HG02642 (cell line): ENCODE results near the gene SATL1.
"Not testable (repeated sequence)": the region's sequence is repeated elsewhere in the genome, so short reads cannot be mapped to it uniquely, and the experiment has no call there.

ENCODE experiments used
- ATAC-seq: cut with Tn5 transposase; IDR thresholded peaks from one replicate; pipeline ENCODE4 v1.9.1; 2021; ENCODE audit warnings: mild to moderate bottlenecking; ENCODE audit not compliant: unreplicated experiment, poor library complexity

The SATL1 gene

GRCh38 chrX:85243761-85244449 is at the start of gene SATL1, which contains the start of gene ZNF711:
Gene SATL1 (minus strand): TSS chrX:85243779. CDS start chrX:85108968, 134,811 bp downstream.
Gene ZNF711 (plus strand): TSS chrX:85243991. CDS start chrX:85247573, 3,582 bp downstream.
- ATAC-seq = peak; percentile 74

GRCh38 chrX:85288992-85289723 is 45.6 kb upstream of the SATL1 start:
- no peak for ATAC-seq

GRCh38 chrX:85285286-85285685 is 41.7 kb upstream of the SATL1 start:
- not testable (repeated sequence) for ATAC-seq

GRCh38 chrX:85244450-85245211 is 1.1 kb upstream of the SATL1 start:
- peak; percentile 48 for ATAC-seq

- no peak for ATAC-seq
Measured at GRCh38 chrX:85243155-85243554, 424 bp downstream of the SATL1 start.

- ATAC-seq = no peak
Measured at GRCh38 chrX:85223359-85223758, 20.2 kb downstream of the SATL1 start.

GRCh38 chrX:85221361-85221760 is 22.2 kb downstream of the SATL1 start:
- no peak for ATAC-seq

GRCh38 chrX:85215946-85216345 is 27.6 kb downstream of the SATL1 start:
- ATAC-seq = no peak

- ATAC-seq = no peak
Measured at GRCh38 chrX:85213792-85214530, 29.6 kb downstream of the SATL1 start.

- ATAC-seq = no peak
Measured at GRCh38 chrX:85203461-85203970, 40.1 kb downstream of the SATL1 start.

GRCh38 chrX:85196319-85196718 is 47.3 kb downstream of the SATL1 start:
- ATAC-seq = no peak

- ATAC-seq = no peak
Measured at GRCh38 chrX:85159644-85160043, 83.9 kb downstream of the SATL1 start.

GRCh38 chrX:85140964-85141363 is 102.6 kb downstream of the SATL1 start:
- peak; percentile 78 for ATAC-seq

GRCh38 chrX:85139422-85139821 is 104.2 kb downstream of the SATL1 start:
- no peak for ATAC-seq

- ATAC-seq = no peak
Measured at GRCh38 chrX:85136409-85136808, 107.2 kb downstream of the SATL1 start.

GRCh38 chrX:85115252-85115651 is 128.3 kb downstream of the SATL1 start:
- ATAC-seq = no peak

GRCh38 chrX:85114776-85115175 is 128.8 kb downstream of the SATL1 start:
- ATAC-seq = no peak

GRCh38 chrX:85114171-85114570 is 129.4 kb downstream of the SATL1 start:
- no peak for ATAC-seq

GRCh38 chrX:85113746-85114145 is 129.8 kb downstream of the SATL1 start:
- no peak for ATAC-seq

GRCh38 chrX:85112293-85112692 is 131.3 kb downstream of the SATL1 start:
- no peak for ATAC-seq
